Left ventricle myocardium inferior (tissue), 1 donor: ENCODE data around the gene DGCR8. TPM values are rescaled to one million over a fixed set of nuclear protein-coding genes. Genes with fewer than 3 reads are reported as not detected.

Source experiments
- DNase-seq: peaks from one replicate; pipeline ENCODE4 v3.0.0-alpha.2; 2020
- H3K27ac ChIP-seq: fragments of 200-600 bp; replicated peaks from 2 replicates; pipeline ENCODE4 v1.8.0; 2021
- H3K27me3 ChIP-seq: fragments of 200-600 bp; 2 replicates; pipeline ENCODE4 v1.8.0; 2021; ENCODE audit warnings: low read depth
- H3K36me3 ChIP-seq: fragments of 200-600 bp; 2 replicates; pipeline ENCODE4 v1.8.0; 2021
- H3K4me1 ChIP-seq: fragments of 200-600 bp; 2 replicates; pipeline ENCODE4 v1.8.0; 2021
- H3K4me3 ChIP-seq: fragments of 200-600 bp; 2 replicates; pipeline ENCODE4 v1.8.0; 2021; ENCODE audit warnings: mild to moderate bottlenecking, moderate library complexity
- H3K9me3 ChIP-seq: fragments of 200-600 bp; replicated peaks from 2 replicates; pipeline ENCODE4 v1.8.0; 2021
- CTCF ChIP-seq: fragments of 200-600 bp; IDR thresholded peaks from 2 replicates; pipeline ENCODE4 v1.8.0; 2021; ENCODE audit warnings: antibody characterized with exemption, mild to moderate bottlenecking, borderline replicate concordance
- intact Hi-C: fragments of 100-400 bp; cut with micrococcal nuclease; formaldehyde crosslinking; loops from one replicate; pipeline ENCODE4 v1.11.0; 2022
- total RNA-seq: library from RNA; stranded (reverse); fragmentation: NEBNext Ultra II Directional; extraction: Animal tissue kit (Norgen Biotek cat#: 25700); gene quantifications from one replicate; pipeline ENCODE4 v1.2.1, GENCODE V29; 2021
- donor health status: DM: no; HTN: yes; CAD: no; lungs with severe emphysema.

Gene DGCR8
- total RNA-seq, 1 donor from 2014 or later, result 16.8 TPM

GRCh38 chr22:20062766-20063083 lies 17.3 kb upstream of the DGCR8 start:
- Histone ChIP-seq H3K27ac (no peak overlapping the region), H3K27me3 (no peaks in the 10 kb centered on the region), H3K9me3 (no peaks in the 10 kb centered on the region), H3K4me3 (no peak overlapping the region), H3K4me1 (peaks cover 14% of the 10 kb centered on the region), H3K36me3 (peaks cover 58% of the 10 kb centered on the region)
- no peak for TF ChIP-seq CTCF
- no peak for DNase-seq
- intact Hi-C loops, result no loop called here

- DNase-seq, result no peak
- H3K36me3 ChIP-seq, result peaks cover 52% of the 10 kb centered on the region
Measured at GRCh38 chr22:20063271-20064139, 16.5 kb upstream of the DGCR8 start.

GRCh38 chr22:20064140-20064480 lies 15.9 kb upstream of the DGCR8 start:
- Histone ChIP-seq H3K4me1 (peaks cover 14% of the 10 kb centered on the region), H3K27ac (no peak overlapping the region), H3K9me3 (no peaks in the 10 kb centered on the region), H3K27me3 (no peaks in the 10 kb centered on the region), H3K36me3 (peaks cover 48% of the 10 kb centered on the region), H3K4me3 (no peak overlapping the region)
- DNase-seq, result no peak
- intact Hi-C loops, result no loop called here
- no peak for TF ChIP-seq CTCF

More at GRCh38 chr22:20063271-20064139, 16.5 kb upstream of the DGCR8 start:
- Histone ChIP-seq H3K4me3 (no peak overlapping the region), H3K27ac (no peak overlapping the region), H3K9me3 (no peaks in the 10 kb centered on the region), H3K27me3 (no peaks in the 10 kb centered on the region), H3K4me1 (peaks cover 14% of the 10 kb centered on the region)
- TF ChIP-seq CTCF, result no peak
- intact Hi-C loops, result no loop called here

- TF ChIP-seq CTCF, result no peak
- H3K4me1 ChIP-seq, result peaks cover 14% of the 10 kb centered on the region
- intact Hi-C loops, result no loop called here
- H3K27me3 ChIP-seq, result no peaks in the 10 kb centered on the region
- no peaks in the 10 kb centered on the region for H3K9me3 ChIP-seq
- no peak overlapping the region for H3K4me3 ChIP-seq
- DNase-seq, result no peak
- peaks cover 48% of the 10 kb centered on the region for H3K36me3 ChIP-seq
- H3K27ac ChIP-seq, result no peak overlapping the region
Measured at GRCh38 chr22:20064545-20065262, 15.3 kb upstream of the DGCR8 start.

GRCh38 chr22:20065896-20066616 lies 14.0 kb upstream of the DGCR8 start:
- Histone ChIP-seq H3K27ac (no peak overlapping the region), H3K36me3 (peaks cover 48% of the 10 kb centered on the region), H3K4me1 (peaks cover 10% of the 10 kb centered on the region), H3K27me3 (no peaks in the 10 kb centered on the region), H3K9me3 (no peaks in the 10 kb centered on the region), H3K4me3 (no peak overlapping the region)
- no peak for TF ChIP-seq CTCF
- intact Hi-C loops, result no loop called here
- DNase-seq, result no peak
